Natural killer cell (primary cell): Measurements from ENCODE around the gene EXOC4. TPM values are rescaled to one million over a fixed set of nuclear protein-coding genes. Genes with fewer than 3 reads are reported as not detected.

ENCODE experiments used
- ATAC-seq, 3 donors: fragments of 150-1000 bp in 2 of 3; fragments of 200-7000 bp in 1 of 3; cut with Tn5 transposase; 1 replicate in 1 of 3; 2 replicates in 2 of 3; pipeline ENCODE4 v1.10.0; 2021; ENCODE audit warnings: mild to moderate bottlenecking in 2 of 3, moderate library complexity in 2 of 3
- DNase-seq, 2 donors: peaks; one replicate each; pipeline versions ENCODE4 v3.0.0 to v3.0.0-alpha.2; 2013 to 2021; ENCODE audit warnings: mixed read lengths in 1 of 2
- H3K27ac ChIP-seq: one replicate; pipeline ENCODE4 v1.5.1; 2013; ENCODE audit warnings: mild to moderate bottlenecking, low read length
- H3K27me3 ChIP-seq: one replicate; pipeline ENCODE4 v1.6.1; 2013; ENCODE audit warnings: low read length; ENCODE audit not compliant: control insufficient read depth, insufficient read depth
- H3K36me3 ChIP-seq: one replicate; pipeline ENCODE4 v1.6.1; 2013; ENCODE audit warnings: low read length; ENCODE audit not compliant: control insufficient read depth, insufficient read depth
- H3K4me1 ChIP-seq: one replicate; pipeline ENCODE4 v1.6.1; 2013; ENCODE audit warnings: low read length; ENCODE audit not compliant: control insufficient read depth, insufficient read depth
- H3K4me3 ChIP-seq: one replicate; pipeline ENCODE4 v1.5.1; 2013; ENCODE audit warnings: low read length
- H3K9me3 ChIP-seq: one replicate; pipeline ENCODE4 v1.6.1; 2013; ENCODE audit warnings: low read length; ENCODE audit not compliant: control insufficient read depth, insufficient read depth
- H3K27ac Mint-ChIP-seq, 2 donors: one replicate each; pipeline ENCODE4 v1.8.0; 2022; ENCODE audit warnings: mild to moderate bottlenecking in 2 of 2, mixed read lengths in 2 of 2, moderate library complexity in 1 of 2
- H3K27me3 Mint-ChIP-seq, 2 donors: one replicate each; pipeline ENCODE4 v1.8.0; 2022; ENCODE audit warnings: low read depth in 2 of 2, mixed read lengths in 2 of 2
- H3K36me3 Mint-ChIP-seq: one replicate; pipeline ENCODE4 v1.8.0; 2022; ENCODE audit warnings: mixed read lengths
- H3K4me1 Mint-ChIP-seq, 2 donors: one replicate each; pipeline ENCODE4 v1.8.0; 2022; ENCODE audit warnings: mixed read lengths in 2 of 2
- H3K4me3 Mint-ChIP-seq: one replicate; pipeline ENCODE4 v1.8.0; 2022; ENCODE audit warnings: mild to moderate bottlenecking, moderate library complexity, mixed read lengths
- H3K9me3 Mint-ChIP-seq, 2 donors: one replicate each; pipeline ENCODE4 v1.8.0; 2022; ENCODE audit warnings: mixed read lengths in 2 of 2
- WGBS: methylation state at CpG from one replicate; pipeline ENCODE4 v1.1.7; 2013; ENCODE audit warnings: missing lambda C conversion rate; ENCODE audit not compliant: insufficient coverage; 5-methylcytosine and 5-hydroxymethylcytosine counted together
- intact Hi-C: fragments of 100-400 bp; cut with micrococcal nuclease; formaldehyde crosslinking; loops from one replicate; pipeline ENCODE4 v1.14.2; 2022
- total RNA-seq, 4 donors: library from RNA; stranded (reverse); fragments of 120-200 nt in 1 of 4; gene quantifications; one replicate each; pipeline versions ENCODE4 v1.2.3 to v1.2.4, GENCODE V29; 2013 to 2022
- TF ChIP-seq, protein P1 (sequence below): fragments of 200-600 bp; IDR thresholded peaks from one replicate; pipeline ENCODE4 v1.8.0; 2022; ENCODE audit warnings: antibody characterized with exemption

EXOC4 gene
- total RNA-seq, 3 donors from 2014 or later (not counting 1 experiment from before 2014, with no cell fraction given), result 105 to 148 (median 123) TPM

DNA sequence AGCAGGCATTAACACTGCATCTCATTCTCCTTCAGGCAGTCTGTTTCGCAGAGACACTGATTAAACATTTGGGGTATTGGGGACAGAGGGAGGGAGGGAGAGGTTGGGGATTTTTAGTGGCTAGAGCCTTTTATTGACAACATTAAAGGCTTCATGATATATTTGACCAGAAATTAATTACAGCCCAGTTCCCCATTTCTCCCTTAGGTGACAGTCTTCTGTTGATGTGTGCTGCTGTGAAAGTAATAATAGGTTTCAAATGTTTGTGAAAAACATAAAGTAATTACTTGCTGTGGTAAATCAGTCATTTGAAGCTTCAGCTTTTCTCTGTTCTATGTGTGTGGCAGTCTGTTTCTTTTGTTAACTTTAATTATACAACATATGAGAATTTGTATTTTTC is 769.0 kb downstream of the EXOC4 start:
- H3K36me3 Mint-ChIP-seq, result no peaks in the 10 kb centered on the region
- no peaks in the 10 kb centered on the region for H3K27me3 ChIP-seq
- intact Hi-C loops, result no loop called here
- no peak for DNase-seq
- no peak for ATAC-seq
- no peak overlapping the region for H3K27ac ChIP-seq
- 100% methylated on average over 1 of the region's 1 CpG for WGBS
- no peaks in the 10 kb centered on the region for H3K4me1 Mint-ChIP-seq
- no peaks in the 10 kb centered on the region for H3K27me3 Mint-ChIP-seq
- H3K4me3 Mint-ChIP-seq, result no peak overlapping the region
- no peaks in the 10 kb centered on the region for H3K4me1 ChIP-seq
- H3K36me3 ChIP-seq, result no peaks in the 10 kb centered on the region
- TF ChIP-seq, protein P1, sequence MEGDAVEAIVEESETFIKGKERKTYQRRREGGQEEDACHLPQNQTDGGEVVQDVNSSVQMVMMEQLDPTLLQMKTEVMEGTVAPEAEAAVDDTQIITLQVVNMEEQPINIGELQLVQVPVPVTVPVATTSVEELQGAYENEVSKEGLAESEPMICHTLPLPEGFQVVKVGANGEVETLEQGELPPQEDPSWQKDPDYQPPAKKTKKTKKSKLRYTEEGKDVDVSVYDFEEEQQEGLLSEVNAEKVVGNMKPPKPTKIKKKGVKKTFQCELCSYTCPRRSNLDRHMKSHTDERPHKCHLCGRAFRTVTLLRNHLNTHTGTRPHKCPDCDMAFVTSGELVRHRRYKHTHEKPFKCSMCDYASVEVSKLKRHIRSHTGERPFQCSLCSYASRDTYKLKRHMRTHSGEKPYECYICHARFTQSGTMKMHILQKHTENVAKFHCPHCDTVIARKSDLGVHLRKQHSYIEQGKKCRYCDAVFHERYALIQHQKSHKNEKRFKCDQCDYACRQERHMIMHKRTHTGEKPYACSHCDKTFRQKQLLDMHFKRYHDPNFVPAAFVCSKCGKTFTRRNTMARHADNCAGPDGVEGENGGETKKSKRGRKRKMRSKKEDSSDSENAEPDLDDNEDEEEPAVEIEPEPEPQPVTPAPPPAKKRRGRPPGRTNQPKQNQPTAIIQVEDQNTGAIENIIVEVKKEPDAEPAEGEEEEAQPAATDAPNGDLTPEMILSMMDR, result no peak
- H3K9me3 ChIP-seq, result no peaks in the 10 kb centered on the region
- no peaks in the 10 kb centered on the region for H3K9me3 Mint-ChIP-seq
- H3K27ac Mint-ChIP-seq, result no peak overlapping the region
- no peak overlapping the region for H3K4me3 ChIP-seq

DNA sequence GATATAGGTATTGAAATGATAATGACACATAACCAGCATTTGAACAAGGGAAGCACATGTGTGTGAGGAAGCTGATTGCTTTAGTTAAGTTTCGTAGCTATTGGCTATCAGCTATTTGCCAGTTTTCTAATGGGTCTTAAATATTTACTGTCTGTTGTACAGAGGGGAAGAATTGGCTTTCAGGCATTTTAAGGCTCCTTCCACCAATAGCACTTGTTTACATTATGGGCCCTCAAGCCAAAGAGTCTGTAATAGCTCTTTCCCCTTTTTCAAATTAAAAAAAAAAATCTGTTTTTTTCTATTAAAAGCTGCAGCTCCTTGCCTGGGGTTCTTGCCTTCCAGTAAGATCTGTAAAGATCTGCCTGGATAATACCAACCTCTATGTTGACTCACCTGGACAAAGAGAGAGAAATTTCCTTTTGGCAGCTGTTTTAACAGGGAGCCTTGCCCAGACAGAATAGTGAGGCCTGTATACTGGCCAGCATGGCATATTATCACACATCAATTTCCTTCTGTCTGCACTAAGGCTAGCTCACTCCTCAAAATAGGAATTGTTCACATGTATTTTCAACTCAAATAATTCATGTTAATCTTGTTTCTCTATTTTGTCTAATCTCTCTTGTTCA is 769.5 kb downstream of the EXOC4 start:
- no peak for DNase-seq
- Histone ChIP-seq H3K4me1 (no peaks in the 10 kb centered on the region), H3K9me3 (no peaks in the 10 kb centered on the region), H3K27ac (no peak overlapping the region), H3K36me3 (no peaks in the 10 kb centered on the region), H3K4me3 (no peak overlapping the region), H3K27me3 (no peaks in the 10 kb centered on the region)
- no peaks in the 10 kb centered on the region for H3K27me3 Mint-ChIP-seq
- no peaks in the 10 kb centered on the region for H3K4me1 Mint-ChIP-seq
- no peaks in the 10 kb centered on the region for H3K36me3 Mint-ChIP-seq
- H3K27ac Mint-ChIP-seq, result no peak overlapping the region
- intact Hi-C loops, result no loop called here
- ATAC-seq, result no peak
- H3K4me3 Mint-ChIP-seq, result no peak overlapping the region
- TF ChIP-seq, protein P1, result no peak
- WGBS, result 71% methylated on average over 1 of the region's 1 CpG
- no peaks in the 10 kb centered on the region for H3K9me3 Mint-ChIP-seq

DNA sequence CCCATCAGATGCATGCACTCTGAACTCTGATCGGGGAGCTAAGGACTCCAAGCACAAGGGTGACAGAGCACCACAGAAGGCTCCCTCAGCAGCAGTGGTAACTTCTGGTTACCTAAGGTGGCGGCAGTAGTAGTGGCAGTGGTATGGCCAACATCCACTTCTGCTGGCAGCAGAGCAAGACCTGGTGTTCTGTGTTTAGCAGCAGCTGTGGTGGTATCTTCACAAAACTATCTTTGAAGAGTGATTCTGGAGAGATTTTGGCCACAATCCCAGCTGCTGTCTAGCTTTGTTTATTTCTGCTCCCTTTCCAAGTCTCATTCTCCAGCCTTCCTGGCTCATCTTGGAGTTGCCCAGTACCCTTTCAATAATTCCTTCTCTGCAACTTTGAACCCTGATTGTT is 771.9 kb downstream of the EXOC4 start:
- intact Hi-C loops, result no loop called here
- no peaks in the 10 kb centered on the region for H3K4me1 ChIP-seq
- no peaks in the 10 kb centered on the region for H3K36me3 ChIP-seq
- Mint-ChIP-seq H3K27ac (no peak overlapping the region), H3K4me1 (no peaks in the 10 kb centered on the region), H3K9me3 (no peaks in the 10 kb centered on the region), H3K36me3 (no peaks in the 10 kb centered on the region), H3K4me3 (no peak overlapping the region), H3K27me3 (no peaks in the 10 kb centered on the region)
- no peak for ATAC-seq
- 94% methylated on average over 2 of the region's 2 CpGs for WGBS
- H3K9me3 ChIP-seq, result no peaks in the 10 kb centered on the region
- H3K27me3 ChIP-seq, result no peaks in the 10 kb centered on the region
- H3K4me3 ChIP-seq, result no peak overlapping the region
- TF ChIP-seq, protein P1, result no peak
- H3K27ac ChIP-seq, result no peak overlapping the region
- DNase-seq, result no peak

DNA sequence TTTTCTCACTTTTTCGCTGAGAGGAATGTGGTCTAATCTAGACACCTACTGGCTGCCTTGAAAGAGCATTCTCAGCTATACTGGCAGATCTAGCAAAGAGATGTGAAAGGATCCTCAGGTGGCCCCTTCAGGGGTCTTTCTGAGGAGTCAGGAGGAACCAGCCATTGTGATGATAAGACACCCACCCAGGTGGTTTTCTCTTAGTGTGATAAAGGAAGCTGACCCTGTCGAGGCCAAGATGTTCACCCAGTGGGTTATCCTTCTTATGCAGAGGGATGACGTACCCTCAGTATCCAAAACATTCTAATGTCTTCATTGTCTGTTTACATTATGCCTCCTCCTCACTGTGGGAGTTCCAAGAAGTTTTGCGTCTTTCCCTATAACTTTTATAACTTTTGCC is 776.0 kb downstream of the EXOC4 start:
- Mint-ChIP-seq H3K9me3 (no peaks in the 10 kb centered on the region), H3K4me1 (peaks cover 22 to 24% of the 10 kb centered on the region in 2 donors), H3K27me3 (no peaks in the 10 kb centered on the region), H3K27ac (no peak overlapping the region), H3K36me3 (no peaks in the 10 kb centered on the region), H3K4me3 (no peak overlapping the region)
- TF ChIP-seq, protein P1, result no peak
- H3K4me1 ChIP-seq, result peaks cover 7% of the 10 kb centered on the region
- no peaks in the 10 kb centered on the region for H3K36me3 ChIP-seq
- no peak overlapping the region for H3K27ac ChIP-seq
- H3K27me3 ChIP-seq, result no peaks in the 10 kb centered on the region
- no peak for DNase-seq
- H3K4me3 ChIP-seq, result no peak overlapping the region
- WGBS, result 97% methylated on average over 4 of the region's 4 CpGs
- intact Hi-C loops, result no loop called here
- H3K9me3 ChIP-seq, result no peaks in the 10 kb centered on the region
- no peak for ATAC-seq
